ENCODE data around the gene TFAP2D.

Gene TFAP2D

DNA sequence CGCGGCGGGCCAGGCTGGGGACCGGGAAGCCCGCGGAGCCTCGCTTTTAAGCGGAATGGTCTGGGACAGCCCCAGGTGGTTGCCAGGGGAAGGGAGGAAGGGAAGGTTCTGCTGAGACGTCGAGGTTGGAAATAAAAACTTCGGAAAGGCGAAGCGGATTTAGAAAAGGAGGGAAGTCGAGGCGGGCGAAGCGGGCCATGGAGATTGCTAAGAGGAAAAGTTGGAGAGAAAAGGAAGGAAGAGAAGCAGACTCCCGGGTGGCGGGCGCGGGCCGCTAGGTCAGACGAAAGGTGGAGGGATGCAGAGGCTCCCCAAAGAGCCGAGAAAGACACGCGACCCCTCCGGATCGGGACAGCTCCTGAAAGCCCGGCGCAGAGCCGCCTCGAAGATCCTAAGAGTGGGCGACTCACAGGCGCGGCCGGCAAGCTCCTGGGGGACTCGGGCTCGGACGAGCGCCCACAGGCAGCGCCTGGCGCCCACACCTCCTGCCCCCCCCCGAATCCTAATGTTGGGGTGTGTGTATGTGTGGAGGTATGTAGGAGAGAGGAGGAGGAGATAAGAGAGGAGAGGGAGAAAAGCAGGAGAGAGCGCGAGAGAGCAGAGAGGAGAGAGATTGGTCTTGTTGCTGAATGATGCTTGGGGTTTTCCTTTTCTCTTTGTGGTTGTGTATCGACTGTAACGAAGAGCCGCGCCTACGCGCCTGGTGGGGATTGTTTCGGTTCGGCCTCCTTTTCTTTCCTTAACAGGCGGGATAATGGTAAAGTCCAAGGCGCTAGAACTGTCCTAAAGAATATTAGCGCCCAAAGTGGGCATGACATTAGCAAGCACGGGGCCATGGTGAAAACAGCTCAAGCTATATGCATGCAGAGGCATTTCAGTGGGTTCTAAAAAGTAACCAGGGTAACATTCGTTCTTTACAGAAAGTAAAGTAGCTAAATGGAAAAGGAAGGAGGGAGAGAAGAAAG lies 106.9 kb downstream of the TFAP2D start:
- DNase-seq, result no peak

GRCh38 chr6:50820869-50821264 lies 107.5 kb downstream of the TFAP2D start:
- DNase-seq, result no peak

DNA sequence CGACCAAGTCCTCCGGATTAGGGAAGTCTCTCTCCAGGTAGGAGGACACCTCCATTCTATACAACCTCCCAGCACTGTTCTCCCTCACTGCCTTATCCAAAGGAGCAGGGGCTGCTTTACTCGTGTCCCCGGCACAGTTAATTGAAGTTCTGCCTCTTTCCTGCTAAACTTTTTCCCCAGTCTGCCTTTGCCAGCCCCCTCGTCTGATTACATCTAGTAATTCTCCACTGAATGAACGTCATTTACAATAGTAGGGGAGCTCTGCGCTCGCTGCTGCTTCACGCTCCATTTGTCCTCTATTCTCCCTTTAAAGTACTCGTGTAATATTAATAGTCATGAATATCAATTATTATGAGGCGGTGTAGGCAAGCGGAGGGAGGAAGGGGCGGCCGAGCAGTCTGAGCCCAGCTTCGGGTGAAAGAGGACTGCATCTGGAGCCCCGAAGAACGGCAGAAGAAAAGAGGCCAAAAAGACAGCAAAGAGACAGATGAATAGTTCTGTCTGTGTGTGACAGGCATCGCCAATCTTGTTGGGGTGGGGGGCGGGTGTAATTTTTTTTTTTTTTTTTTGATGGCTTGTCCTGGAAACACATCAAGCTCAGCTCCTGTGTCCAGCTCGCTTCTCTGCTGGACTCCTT lies 108.2 kb downstream of the TFAP2D start:
- no peak for DNase-seq

GRCh38 chr6:50822078-50822476 lies 108.8 kb downstream of the TFAP2D start:
- no peak for DNase-seq

Data from NCI-H446 treated with DMSO at 0.1 percent for 48 hours (cell line).